AG09319 (cell line): ENCODE measurements around the gene LMO1.

Experiments
- DNase-seq: peaks from one replicate; pipeline ENCODE4 v3.0.0-alpha.2; 2010; ENCODE audit warnings: low read depth; ENCODE audit errors: extremely low read depth
- CTCF ChIP-seq: IDR thresholded peaks from 2 replicates; pipeline ENCODE4 v1.5.1; 2011; ENCODE audit warnings: low read depth, mild to moderate bottlenecking, inconsistent platforms, low read length, moderate library complexity

Gene LMO1

GRCh38 chr11:8288166-8288772 is 24.6 kb upstream of the LMO1 start:
- no peak for TF ChIP-seq CTCF
- no peak for DNase-seq

GRCh38 chr11:8287703-8288102 is 24.0 kb upstream of the LMO1 start:
- no peak for TF ChIP-seq CTCF
- no peak for DNase-seq

GRCh38 chr11:8287297-8287696 is 23.6 kb upstream of the LMO1 start:
- no peak for TF ChIP-seq CTCF

GRCh38 chr11:8286886-8287285 is 23.2 kb upstream of the LMO1 start:
- TF ChIP-seq CTCF, result no peak
- DNase-seq, result no peak

More at GRCh38 chr11:8287297-8287696, 23.6 kb upstream of the LMO1 start:
- no peak for DNase-seq

GRCh38 chr11:8285796-8286195 is 22.1 kb upstream of the LMO1 start:
- DNase-seq, result no peak
- TF ChIP-seq CTCF, result no peak

GRCh38 chr11:8285228-8285627 is 21.6 kb upstream of the LMO1 start:
- DNase-seq, result no peak
- no peak for TF ChIP-seq CTCF

- no peak for TF ChIP-seq CTCF
- no peak for DNase-seq
These were observed 20.0 kb upstream of the LMO1 start for GRCh38 chr11:8283465-8284230.
